GM18519 (cell line): ENCODE data around the gene ITPK1.
"Not testable (repeated sequence)": the region's sequence is repeated elsewhere in the genome, so short reads cannot be mapped to it uniquely, and the experiment has no call there.

Experiments used
- ATAC-seq: cut with Tn5 transposase; IDR thresholded peaks from one replicate; pipeline ENCODE4 v1.9.1; 2021; ENCODE audit warnings: mild to moderate bottlenecking, moderate library complexity; ENCODE audit not compliant: unreplicated experiment, low FRiP score

The ITPK1 gene

DNA sequence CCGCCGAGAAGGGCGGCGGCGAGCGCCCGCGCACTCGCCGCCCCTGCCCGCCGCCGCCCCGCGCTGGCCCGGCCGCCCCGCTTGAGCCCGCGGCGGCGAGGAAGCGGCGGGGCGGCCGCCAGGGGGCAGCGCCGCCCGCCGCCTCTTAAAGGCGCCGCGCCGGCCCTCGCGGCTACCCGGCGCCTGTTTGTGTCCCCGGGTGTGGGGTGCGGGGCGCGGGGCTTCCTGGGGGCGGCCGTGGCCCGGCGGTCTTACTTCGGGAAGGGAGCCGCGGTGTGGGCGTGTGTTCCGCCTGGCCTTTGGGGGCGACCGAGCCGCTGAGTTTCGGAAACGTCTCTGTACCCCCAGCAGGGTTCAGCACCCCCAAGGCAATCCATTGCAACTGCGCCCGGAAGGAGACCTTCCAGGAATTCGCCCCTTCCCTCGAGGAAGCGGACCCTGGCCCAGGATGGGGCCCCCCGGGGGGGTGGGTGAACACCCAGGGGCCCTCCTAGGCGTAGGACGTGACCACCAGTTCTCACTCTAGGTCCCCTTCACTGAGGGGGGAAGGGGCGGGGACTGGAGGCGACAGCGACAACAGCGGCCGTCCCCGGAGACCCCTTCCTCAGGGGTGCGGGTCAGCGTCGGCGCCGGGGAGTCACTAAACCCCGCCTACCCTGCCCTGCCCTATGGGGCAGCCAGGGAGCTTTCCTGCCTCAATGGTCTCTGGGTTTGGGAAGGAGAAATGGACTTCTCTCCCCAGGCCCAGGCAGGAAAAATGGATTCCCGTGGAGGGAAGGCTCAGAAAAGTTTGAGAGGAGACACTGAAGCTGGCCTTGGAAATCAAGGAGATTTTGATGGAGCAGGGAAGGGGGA, at the start of gene ITPK1:
Gene ITPK1, minus strand, starts transcription at position 105 of the 855 bp plus-strand sequence. CDS start 762 bp downstream, outside the sequence.
- ATAC-seq, result peak; percentile 30

DNA sequence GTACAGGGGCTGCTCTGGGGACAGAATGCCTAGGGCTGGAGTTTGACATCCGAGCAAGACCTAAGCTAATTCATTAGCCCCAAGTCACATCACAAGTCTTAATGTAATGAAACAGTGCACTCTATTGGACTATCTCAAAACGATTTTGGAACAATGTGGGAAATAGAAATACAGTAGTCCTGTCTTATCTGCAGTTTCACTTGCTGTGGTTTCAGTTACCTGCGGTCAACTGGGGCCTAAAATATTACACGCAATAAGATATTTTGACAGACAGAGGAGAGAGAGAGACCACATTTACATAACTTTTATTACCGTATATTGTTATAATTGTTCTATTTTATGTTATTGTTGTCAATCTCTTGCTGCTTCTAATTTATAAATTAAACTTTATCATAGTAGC, 47.8 kb upstream of the ITPK1 start:
- no peak for ATAC-seq

DNA sequence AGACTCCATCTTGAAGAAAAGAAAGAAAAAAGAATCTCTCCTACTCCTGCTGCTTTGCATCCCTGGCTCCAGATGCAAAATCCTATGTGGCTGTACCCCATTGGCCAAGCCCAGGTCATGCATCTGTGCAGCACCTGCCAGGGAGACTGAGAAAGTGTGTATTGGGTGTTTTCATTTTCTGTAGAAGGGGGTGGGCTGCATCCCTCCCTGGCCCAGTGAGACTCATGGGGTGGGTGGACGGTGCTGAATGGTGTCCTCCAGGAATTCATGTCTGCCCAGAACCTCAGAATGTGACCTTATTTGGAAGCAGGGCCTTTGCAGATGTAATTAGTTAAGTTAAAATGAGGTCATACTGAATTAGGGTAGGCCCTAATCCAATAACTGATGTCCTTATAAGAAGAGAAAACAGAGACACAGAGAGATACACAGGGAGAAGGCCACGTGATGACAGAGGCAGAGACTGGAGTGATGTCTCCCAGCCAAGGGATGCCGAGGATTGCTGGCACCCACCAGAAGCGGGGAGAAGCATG, 45.8 kb upstream of the ITPK1 start:
- no peak for ATAC-seq

DNA sequence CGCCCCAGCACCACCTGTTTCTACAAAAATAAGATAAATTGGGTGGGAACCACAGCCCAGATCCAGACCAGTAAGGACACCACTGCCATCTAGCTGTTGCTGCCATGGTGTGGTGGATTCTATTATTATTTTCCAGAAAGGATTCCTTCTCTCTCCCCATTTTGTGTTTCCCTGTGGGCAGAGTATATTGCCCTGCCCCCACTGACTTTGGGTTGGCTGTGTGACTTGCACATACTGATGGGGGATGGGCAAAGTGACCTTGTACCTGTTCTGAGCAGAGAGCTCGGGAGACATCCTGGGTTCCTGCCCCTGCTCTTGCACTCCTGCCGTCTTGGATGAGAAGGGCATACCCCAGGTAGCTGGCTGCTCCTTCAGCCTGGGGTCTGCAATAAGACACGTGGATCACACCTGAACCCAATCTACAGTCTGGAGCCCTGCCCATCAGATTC, 44.7 kb upstream of the ITPK1 start:
- no peak for ATAC-seq

DNA sequence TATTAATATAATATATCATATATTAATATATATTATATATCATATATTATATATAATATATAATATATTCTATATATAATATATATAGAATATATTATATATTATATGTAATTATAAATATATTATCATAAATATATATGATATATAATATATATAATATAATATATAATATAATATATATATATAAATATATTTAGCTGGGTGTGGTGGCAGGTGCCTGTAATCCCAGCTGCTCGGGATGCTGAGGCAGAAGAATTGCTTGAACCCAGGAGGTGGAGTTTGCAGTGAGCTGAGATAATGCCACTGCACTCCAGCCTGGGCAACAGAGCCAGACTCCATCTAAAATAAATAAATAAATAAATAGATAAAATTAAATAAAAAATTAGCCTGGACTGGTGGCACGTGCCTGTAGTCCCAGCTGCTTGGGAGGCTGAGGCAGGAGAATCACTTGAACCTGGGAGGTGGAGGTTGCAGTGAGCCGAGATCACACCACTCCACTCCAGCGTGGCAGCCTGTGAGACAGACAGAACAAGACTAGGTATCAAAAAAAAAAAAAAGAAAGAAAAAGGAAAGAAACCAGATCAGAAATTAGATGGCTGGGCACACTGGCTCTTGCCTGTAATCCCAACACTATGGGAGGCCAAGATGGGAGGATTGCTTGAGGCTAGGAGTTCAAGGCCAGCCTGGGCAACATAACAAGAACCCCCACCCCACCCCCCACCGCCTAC, 44.1 kb upstream of the ITPK1 start:
- not testable (repeated sequence) for ATAC-seq

DNA sequence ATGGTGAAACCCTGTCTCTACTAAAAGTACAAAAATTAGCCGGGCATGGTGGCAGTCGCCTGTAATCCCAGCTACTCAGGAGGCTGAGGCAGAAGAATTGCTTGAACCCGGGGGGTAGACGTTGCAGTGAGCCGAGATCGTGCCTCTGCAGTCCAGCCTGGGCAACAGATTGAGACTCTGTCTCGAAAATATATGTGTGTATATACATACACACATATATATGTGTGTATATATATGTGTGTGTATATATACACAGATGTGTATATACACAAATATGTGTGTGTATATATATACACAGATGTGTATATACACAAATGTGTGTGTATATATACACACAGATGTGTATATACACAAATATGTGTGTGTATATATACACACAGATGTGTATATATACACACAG, 42.6 kb upstream of the ITPK1 start:
- ATAC-seq, result not testable (repeated sequence)

DNA sequence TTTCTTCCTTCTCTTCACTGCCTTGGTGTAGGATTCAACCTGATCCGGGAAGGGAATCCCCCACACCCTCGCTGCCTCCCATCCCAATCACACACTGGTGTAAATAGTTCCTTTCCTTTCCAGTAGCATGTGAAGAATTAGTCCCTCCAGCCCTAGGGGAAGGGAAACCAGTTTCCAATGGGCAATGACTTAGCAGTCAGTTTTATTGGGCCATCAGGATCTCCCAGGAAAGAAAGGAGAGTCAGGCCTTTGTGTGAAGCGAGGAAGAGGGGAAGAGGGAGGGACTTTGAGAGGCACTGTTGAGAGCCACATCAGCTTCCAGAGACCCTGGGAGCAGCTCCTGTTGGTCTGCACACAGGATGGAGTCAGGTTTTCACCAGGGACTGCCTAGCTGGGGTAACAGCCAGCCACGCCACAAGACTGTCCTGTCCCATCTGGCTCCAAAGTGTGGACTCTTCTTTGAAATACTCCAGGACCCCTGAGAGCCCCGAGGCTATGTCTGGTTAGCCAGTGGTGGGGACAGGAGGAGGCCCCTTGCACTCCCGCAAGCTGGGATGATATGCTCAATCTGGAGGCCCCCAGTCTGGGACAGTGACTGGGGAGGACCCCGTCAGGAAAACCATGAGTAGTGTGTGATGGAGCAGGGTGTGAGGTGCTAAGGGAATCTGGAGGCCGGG, 41.1 kb upstream of the ITPK1 start:
- ATAC-seq, result no peak

DNA sequence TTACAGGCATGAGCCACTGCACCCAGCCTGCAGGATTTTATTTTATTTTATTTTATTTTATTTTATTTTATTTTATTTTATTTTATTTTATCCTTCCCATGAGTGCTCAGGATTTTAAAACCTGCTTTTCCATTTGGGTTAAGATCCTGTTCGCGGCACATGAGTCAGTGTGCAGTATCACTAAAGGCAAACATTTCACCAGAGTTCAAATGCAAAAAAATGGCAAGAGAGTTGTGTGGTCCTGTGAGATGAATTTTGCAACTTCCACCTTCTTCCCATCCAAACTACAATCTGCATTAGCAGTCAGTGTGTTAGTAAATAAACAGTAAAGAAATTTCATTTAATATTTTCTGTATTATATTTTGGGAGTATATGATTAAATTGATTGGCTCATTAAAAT, 39.9 kb upstream of the ITPK1 start:
- ATAC-seq, result no peak

DNA sequence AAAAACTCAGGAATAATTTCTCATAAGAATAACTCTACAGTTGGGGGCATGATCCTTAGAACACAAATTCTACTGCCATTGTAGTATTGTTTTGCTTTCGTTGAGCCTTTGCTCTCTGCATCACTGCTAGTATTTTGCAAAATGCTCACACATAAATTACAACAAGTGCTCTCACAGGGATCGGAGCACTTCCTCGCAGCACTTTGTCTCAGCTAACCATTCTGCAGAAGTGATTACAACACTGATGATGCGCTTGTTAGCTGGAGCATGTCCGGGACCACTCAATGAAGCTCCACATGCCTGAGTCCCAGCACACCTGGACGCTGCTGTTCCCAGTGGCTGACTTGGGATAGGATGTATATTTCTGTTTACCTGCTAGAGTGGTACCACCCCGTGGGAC, 37.4 kb upstream of the ITPK1 start:
- no peak for ATAC-seq

DNA sequence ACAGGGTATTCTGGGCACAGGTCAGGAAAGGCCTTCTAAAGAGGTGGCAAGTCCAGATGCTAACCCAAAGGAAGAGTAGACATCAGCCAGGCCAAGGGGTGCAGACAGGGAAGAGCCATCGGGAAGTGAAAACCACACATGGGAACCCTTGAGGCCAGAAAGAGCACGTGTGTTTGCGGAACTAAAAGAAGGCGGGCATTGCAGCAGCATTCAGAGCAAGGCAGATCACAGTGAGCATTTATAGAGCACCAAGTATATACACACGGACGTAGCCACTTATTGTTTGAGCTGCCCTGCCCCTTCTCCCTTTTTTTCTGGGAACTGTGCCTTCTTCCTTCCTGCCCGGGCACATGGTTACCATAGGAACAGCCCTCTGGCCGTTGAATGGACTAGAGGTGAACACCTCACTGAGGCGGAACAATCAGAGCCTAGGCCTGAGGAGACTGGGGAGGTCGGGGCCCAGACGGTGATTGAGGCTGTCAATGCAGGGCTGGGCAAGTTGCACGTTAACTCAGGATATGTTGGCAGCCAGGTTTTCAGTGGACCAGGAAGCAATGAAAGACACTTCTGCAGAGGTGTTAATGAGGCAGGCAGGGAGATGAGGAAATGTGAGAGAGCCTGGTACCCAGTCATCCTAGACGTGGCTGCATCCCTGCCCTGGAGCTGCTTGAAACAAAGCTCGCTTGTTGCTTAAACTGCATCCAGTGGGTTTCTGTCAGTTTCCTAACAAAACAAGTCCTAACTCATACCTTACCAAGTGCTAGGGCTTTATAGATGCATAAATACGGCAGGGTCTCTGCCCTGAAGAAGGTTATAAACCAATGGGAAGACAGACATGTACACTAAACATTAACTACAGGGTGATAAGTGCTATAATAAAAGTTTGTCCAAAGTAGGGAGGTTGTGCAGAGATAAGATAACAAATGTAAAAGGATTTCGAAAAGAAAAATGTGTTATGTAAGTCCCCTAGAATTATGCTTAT, 34.8 kb upstream of the ITPK1 start:
- no peak for ATAC-seq

DNA sequence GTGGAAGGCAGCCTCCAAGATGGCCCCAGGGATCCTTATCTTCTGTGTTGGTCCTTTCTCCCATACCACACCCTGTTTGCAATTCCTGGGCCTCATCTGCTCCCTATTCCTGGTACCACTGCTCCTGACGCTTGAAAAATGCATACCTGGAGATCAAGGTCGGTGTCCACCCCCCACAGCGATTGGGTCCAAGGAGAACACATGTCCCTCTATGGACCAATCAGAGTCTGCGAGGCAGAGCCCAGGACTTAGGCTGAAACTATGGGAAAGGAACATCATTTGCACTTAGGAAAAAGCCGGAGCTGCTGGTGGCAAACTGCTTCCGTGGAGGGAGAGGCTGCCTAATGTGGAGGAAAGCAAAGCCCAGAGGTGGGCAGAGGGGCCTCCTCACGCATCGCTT, 33.3 kb upstream of the ITPK1 start:
- ATAC-seq, result no peak

DNA sequence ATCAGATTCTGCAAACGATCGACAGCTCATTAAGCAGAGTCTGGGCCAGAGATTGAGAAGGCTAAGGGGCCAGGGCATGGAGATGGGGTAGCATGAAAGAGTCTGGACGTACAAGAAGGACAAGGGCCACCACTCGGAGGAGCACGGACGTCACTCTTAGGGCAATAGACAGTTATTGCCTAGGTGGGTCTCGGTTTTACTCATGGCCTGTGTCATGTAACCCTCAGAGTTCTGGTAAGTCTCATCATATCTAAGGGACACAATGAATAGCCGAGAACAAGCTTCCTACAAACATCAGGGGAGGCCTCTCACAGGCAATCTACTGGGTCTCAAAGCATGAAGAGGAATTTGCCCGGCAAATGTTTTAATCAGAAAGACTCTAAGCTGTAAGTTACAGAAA, 30.4 kb upstream of the ITPK1 start:
- ATAC-seq, result no peak

DNA sequence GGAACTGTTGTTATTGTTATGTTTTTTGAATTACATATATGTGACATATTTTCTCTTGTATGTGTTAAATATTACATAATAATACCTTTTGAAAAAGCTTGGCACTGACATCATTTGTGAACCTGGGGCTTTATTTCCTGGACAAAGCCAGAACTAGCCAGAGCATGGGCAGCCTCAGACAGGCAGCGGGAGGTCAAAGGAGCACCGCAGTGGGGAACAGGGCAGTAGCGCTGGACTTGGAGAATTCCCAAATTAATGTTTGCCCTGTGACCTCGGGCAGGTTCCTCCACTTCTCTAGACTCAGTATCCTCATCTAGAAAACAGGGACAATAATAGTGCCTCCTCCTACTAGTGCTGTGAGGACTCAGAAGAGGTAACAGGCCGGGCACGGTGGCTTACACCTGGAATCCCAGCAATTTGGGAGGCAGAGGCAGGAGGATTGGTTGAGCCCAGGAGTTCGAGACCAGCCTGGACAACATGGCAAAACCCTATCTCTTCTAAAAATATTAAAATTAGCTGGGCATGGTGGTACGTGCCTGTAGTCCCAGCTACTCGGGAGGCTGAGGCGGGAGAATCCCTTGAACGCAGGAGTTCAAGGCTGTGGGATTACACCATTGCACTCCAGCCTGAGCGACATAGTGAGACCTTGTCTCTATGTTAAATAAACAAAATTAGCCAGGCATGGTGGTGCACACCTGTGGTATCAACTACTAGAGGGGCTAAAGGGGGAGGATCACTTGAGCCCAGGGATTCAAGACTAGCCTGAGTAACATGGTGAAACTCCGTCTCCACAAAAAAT, 27.3 kb upstream of the ITPK1 start:
- no peak for ATAC-seq

DNA sequence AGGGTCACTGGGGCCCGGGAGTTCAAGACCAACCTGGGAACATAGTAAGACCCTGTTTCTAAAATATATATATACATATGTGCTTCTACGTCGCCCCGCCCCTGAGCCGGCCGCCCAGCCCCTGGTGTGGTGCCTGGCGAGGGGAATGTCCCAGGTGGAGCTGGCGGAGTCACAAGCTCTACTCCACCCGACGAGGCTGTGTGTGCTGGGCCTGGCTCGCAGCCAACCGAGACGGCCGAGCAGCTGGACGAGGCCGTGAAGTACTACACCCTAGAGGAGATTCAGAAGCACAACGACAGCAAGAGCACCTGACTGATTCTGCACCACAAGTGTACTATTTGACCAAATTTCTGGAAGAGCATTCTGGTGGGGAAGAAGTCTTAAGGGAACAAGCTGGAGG, 22.1 kb upstream of the ITPK1 start:
- no peak for ATAC-seq

DNA sequence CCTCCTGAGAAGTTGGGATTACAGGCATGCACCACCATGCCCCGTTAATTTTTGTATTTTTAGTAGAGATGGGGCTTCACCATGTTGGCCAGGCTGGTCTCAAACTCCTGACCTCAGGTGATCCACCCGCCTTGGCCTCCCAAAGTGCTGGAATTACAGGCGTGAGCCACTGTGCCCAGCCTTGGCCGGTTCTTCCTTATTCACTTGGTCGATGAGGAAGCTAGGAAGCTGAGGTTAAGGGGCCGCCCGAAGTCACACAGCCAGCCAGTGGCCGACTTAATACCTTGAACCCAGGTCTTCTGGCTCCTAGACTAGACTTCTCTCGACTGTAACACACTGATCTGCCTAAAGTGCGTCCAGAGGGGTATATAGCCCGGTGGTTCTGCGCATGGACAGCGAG, 20.8 kb upstream of the ITPK1 start:
- not testable (repeated sequence) for ATAC-seq

DNA sequence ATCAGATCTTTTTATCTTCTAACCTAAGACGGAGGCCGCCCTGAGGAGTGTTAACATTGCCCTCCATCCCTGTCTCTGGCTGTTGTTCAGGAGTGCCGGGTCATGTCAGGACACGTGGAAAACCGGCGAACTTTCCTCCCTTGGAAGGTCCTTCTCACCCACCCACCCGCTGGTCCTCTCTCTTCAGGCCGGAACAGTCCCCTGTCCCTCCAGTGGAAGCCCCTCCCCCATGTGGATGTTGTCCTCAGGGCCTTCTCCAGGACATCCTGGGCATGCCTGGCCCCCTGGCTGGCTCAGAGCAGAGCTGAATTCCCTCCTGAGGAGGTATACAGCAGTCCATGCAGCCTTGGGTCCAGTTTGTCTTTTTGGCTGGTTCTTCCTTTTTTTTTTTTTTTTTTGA, 20.3 kb upstream of the ITPK1 start:
- no peak for ATAC-seq

DNA sequence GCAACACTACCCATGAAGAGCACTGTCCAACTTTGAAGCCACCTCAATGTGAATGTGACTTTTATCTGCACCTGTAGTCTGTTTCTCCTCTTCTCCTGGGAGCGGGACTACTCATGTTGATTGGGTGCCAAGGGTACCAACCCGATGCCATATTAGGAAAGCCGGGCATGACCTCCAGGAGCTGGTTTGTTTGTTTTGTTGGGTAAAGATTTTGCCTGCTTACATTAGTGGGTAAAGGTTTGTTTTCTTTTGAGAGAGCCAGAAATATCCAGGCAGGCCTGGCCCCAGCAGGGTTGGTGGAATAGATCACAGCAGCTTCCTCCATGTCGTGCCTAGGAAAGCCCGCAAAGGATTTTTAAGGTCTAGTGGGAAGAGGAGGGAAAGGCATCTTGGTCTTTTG, 19.7 kb upstream of the ITPK1 start:
- no peak for ATAC-seq

DNA sequence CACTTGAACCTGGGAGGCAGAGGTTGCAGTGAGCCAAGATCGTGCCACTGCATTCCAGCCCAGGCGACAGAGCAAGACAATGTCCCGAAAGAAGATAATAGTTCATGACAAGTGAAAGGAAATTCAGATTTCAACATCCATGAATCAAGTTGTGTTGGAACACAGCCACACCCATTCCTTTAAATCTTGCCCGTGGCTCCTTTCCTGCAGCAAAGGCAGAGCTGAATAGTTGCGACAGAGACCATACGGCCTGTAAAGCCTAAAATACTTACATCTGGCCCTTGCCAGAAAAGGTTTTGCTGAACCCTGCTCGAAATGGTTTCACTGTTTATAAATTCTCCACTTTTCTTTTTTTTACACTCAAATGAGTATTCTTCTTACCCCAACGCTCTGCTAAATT, 17.7 kb upstream of the ITPK1 start:
- ATAC-seq, result no peak

DNA sequence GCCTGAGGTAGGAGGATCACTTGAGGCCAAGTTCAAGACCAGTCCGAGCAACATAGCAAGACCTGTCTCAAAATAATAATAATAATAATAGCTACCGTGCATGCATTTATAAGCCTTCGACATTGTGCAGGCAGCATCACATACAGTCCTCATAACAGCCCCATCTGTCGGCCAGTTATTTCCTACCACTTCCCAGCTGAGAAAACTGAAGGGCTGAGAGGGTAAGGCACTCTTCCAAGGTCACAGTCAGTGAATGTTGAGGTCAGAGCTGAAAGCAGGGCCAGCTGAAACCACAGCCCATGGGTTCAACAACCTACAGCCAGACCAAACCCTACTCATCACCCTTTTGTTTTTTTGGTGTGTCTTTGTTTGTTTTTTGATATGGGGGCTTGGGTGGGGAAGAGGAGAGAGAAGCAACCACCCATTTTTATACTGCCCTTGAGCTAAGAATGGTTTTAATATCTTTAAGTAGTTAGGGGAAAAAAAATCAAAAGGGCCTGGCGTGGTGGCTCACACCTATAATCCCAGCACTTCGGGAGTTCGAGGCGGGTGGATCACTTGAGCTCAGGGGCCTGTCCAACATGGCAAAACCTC, 16.8 kb upstream of the ITPK1 start:
- no peak for ATAC-seq
